Superior temporal gyrus (tissue), 1 donor: ENCODE measurements around the gene NPSR1.
"Not testable (repeated sequence)": the region's sequence is repeated elsewhere in the genome, so short reads cannot be mapped to it uniquely, and the experiment has no call there.

ENCODE experiments used
- DNase-seq: peaks from one replicate; pipeline ENCODE4 v3.0.0-alpha.2; 2016; ENCODE audit errors: extremely low spot score

NPSR1 gene

DNA sequence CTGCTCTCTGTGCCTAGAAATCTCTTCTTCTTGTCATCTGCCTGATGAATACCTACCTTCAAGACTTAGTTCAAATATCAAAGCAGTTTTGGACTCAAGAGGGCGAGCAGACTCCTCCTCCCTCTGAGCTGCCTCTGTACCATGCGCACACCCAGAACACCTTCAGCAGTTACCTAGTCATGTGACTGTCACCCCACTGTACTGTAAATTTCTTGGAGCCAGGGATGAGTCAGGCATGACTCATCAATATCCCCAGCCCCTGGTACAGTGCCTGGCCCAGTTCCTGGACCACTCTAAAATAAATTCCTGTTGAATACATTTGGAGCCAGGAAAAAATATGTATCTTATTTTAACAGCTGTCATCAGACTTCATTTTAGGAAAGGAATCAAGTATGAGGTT is 212.0 kb downstream of the NPSR1 start:
- DNase-seq, result not testable (repeated sequence)

GRCh38 chr7:34874329-34874728 is 216.3 kb downstream of the NPSR1 start:
- not testable (repeated sequence) for DNase-seq

DNA sequence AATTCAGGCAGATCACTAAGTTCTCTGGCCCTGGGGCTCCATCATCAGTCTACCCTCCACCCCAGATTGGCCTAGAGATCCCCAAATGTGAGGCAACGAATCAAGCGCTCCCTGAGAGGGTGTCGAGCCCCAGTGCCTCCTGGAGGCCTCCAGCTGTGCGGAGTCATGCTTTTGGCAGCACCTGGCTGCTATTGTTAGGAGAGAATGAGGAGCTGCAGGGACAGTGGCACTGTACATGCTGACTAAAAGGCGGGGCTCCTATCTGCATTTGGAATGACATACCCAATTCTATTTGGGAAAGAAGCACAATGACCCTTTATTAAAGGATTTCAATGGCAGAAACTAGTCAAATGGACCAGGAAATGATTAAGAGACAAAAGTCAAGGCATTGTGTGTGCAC is 217.5 kb downstream of the NPSR1 start:
- DNase-seq, result peak; percentile 69

DNA sequence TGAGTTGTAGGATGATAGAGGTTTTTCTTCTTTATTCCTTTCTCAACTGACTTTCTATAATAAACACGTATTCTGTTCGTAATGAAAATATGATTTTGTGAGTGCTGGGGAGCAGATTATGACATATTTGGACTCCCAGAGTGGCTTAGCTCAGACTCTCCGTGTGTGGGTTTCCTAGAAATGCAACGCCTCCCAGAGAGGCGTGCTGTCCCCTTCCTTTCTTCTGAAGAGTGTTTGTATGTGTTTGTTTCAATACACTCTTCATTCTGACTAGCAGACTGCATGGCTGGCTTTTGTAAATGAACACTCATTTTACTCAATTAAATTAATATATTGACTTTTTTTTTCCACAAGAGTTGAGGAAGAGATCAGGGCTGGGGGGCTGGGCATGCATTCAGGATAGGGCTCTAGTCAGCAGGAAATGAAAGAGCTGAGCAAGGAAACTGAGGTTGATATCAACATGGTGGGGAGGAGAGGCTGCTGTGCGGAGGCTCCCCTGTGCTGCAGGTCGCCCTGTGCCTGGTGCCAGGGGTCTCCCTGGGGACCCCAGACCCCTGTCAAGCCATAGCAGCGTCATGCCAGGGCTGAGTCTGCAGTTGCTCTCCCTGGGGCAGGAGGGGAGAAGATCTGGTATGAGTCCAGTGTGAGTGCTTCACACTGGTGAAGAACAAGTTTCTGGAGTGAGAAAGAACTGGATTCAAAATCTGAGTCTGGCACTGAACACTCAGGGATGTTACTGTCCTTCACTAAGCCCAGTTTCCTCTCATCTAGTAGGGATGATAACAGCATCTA is 221.1 kb downstream of the NPSR1 start:
- not testable (repeated sequence) for DNase-seq

- no peak for DNase-seq
Measured at GRCh38 chr7:34879871-34880270, 221.9 kb downstream of the NPSR1 start.

- not testable (repeated sequence) for DNase-seq
Measured at GRCh38 chr7:34883855-34884254, 225.8 kb downstream of the NPSR1 start.

GRCh38 chr7:34886856-34887255 is 228.8 kb downstream of the NPSR1 start:
- no peak for DNase-seq

GRCh38 chr7:34889951-34890350 is 231.9 kb downstream of the NPSR1 start:
- no peak for DNase-seq

- no peak for DNase-seq
Measured at GRCh38 chr7:34895202-34895601, 237.2 kb downstream of the NPSR1 start.
